ENCODE results near the gene RBM20. TPM values are rescaled to one million over a fixed set of nuclear protein-coding genes. Genes with fewer than 3 reads are reported as not detected.
"Not testable (repeated sequence)": the region's sequence is repeated elsewhere in the genome, so short reads cannot be mapped to it uniquely, and the experiment has no call there.

RBM20 gene
- total RNA-seq, 1 experiment from 2014 or later, result 4.2 TPM

- DNase-seq (ENCODE audit: low spot score), result no peak
Measured at GRCh38 chr10:110853921-110854605, 209.9 kb downstream of the RBM20 start.

DNA sequence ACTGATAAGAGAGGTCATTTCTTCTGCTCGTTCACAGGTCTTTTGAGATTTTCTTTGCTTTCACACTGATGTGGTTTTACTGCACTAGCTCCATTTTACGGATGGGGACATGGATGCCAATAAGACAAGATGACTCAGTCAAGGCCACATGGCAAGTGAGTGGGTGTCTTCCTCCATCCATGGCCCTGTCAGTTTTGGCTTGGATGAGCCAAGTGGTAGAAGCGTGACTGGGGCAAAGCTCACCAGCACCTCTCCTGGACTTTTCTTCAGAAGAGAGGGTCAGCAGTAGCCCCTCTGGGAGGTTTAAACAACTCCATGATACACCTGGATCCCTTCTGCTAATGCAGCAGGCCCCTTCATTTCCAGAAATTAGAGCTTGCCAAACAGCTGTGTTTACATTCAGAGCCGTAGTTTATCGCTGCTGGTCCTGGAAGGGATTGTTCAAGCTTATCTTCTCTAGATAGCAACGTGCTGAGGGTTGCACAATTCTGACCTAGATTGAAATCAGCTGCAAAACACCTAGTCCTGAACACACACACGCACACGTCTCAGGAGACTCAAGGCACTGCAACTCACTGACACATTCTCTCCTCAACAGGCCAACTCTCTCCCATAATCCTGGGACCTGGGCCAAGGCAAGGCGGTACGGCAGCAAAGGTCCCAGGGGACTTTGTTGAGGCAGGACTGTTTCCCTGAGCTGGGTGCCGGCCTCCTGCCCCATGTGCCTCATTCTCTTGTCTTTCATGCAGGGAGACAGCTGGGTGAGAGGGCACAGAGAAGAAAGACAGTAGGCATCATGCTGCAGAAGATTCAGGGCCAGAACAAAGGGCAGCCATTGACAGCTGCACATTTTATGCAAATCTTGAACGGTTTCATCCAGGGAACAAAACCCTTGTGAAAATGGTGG lies 213.4 kb downstream of the RBM20 start:
- no peak for DNase-seq (ENCODE audit: low spot score)

- DNase-seq (ENCODE audit: low spot score), result no peak
Measured at GRCh38 chr10:110858297-110858934, 214.3 kb downstream of the RBM20 start.

- DNase-seq (ENCODE audit: low spot score), result no peak
Measured at GRCh38 chr10:110859206-110859972, 215.3 kb downstream of the RBM20 start.

DNA sequence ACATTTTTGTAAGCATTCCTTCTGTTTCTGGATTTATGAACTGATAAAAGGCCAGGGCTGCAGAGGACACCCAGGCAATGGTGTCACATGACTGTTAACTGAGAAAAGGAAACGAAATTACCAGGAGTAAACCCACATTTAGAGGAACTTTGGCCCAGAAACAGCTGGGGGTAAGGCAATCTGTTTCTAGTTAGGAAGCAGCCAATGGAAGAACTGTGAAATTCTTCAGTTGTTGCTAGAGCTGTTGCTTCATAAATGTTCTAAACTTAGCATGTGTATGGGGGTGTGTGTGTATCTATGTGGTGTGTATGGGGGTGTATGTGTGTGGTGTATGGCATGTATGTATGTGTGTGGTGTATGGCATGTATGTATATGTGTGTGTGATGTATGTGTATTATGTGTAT lies 215.8 kb downstream of the RBM20 start:
- DNase-seq (ENCODE audit: low spot score), result peak; percentile 46

DNA sequence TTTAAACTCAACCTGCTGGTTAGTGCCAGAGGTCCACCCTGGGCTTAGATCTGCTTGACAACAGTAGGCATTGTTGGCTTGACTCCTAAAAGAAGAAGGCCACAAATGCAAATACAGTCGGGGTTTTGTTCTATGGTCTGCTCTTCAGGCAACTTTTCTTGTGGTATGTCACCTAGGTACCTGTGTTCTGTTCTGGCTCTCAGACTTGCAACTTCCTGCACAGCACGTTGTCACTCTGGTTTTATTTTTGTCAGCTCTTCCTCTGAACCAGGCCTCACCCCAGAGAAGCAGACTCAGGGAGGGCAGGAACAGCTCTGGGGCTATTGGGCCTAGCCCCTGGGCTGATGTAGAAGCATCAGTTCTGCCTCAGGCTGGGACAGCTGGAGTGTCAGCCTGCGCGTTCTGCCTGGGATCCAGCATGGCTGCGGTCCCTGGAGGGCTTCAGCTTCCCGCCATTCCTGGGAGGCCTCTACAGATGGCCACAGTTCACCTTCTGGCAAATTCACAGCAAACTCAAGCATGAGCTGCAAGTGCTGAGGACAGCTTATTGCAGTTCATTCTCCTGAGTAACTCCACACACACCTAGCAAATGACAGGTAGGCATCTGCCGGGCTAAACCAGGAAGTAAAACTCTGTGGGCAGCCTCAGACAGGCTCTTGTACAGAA lies 216.6 kb downstream of the RBM20 start:
- no peak for DNase-seq (ENCODE audit: low spot score)

- DNase-seq (ENCODE audit: low spot score), result no peak
Measured at GRCh38 chr10:110861476-110861875, 217.3 kb downstream of the RBM20 start.

GRCh38 chr10:110861930-110862649 lies 218.0 kb downstream of the RBM20 start:
- DNase-seq (ENCODE audit: low spot score), result no peak

GRCh38 chr10:110862961-110863360 lies 218.8 kb downstream of the RBM20 start:
- DNase-seq (ENCODE audit: low spot score), result no peak

GRCh38 chr10:110863361-110863760 lies 219.2 kb downstream of the RBM20 start:
- no peak for DNase-seq (ENCODE audit: low spot score)

DNA sequence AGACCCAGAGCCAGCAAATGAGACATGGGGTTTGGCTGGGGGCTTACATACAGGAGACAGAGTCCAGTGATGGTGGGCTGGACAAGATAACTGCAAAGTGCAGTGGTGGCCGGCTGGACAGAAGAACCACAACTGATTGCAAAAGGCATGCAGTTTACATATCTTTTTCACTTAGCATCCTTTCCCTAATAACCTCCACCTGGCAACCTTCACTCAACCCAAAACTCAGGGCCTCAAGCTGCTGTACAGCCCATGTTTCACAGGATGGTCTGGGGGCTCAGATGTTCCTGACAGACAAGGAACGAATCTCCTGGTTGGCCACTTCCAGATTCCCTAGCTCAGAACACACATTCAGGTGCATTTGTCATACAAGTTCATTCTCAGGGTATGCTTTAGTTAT lies 219.8 kb downstream of the RBM20 start:
- DNase-seq (ENCODE audit: low spot score), result no peak

DNA sequence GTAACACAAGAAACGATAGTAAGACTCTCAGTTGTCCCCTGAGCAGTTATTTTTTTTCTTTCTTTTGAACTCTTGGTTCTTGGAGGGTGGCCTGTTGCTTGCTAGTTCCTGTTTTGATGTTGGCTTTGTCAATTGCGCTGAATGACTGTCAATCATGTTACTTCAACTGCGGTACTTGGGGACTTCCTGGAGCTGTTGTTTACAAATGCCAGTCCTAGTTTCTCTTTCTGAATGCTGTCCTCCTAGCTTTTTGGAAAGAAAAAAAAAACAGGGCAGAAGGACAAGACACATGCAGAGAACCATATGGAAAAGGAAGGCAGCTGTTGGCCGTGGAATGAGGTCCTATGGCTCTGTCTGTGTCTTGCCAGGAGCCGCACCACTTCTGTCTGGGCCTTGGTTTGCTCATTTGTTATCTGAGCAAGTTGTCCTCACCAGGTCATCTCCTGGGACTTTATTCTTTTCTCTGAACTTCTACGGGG lies 220.6 kb downstream of the RBM20 start:
- DNase-seq (ENCODE audit: low spot score), result no peak

- no peak for DNase-seq (ENCODE audit: low spot score)
Measured at GRCh38 chr10:110865186-110865808, 221.2 kb downstream of the RBM20 start.

DNA sequence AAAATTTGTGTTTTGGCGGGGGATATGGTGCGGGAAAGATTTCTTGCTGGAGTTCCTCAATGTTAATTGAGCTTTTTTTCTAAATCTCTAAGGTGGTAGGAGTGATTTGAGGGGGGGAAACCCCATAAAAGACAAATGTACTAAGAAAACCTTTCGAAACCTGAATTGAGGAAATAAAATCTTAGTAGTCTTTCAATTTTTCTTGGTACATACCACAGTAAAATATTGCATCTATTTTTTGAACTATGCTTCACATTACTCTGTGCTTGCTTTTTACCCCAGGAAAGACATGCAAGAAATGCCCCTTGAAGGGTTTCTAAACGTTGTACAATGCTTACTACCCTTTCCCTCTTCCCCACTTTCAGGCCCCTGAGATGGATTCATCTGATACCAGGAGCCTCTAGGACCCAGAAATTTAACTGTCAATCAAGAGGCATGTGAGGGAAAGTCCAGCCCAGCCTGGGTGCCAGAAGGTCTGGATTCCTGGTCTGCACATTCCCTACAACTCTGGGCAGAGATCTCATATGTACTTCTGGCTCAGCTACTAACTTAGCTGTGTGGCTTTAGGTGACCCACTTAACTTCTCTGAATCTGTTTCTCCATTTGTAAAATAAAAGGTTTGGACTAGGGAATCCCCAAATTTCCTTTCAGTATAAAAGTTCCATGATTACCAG lies 221.8 kb downstream of the RBM20 start:
- no peak for DNase-seq (ENCODE audit: low spot score)

- not testable (repeated sequence) for DNase-seq (ENCODE audit: low spot score)
Measured at GRCh38 chr10:110867011-110867806, 223.1 kb downstream of the RBM20 start.

DNA sequence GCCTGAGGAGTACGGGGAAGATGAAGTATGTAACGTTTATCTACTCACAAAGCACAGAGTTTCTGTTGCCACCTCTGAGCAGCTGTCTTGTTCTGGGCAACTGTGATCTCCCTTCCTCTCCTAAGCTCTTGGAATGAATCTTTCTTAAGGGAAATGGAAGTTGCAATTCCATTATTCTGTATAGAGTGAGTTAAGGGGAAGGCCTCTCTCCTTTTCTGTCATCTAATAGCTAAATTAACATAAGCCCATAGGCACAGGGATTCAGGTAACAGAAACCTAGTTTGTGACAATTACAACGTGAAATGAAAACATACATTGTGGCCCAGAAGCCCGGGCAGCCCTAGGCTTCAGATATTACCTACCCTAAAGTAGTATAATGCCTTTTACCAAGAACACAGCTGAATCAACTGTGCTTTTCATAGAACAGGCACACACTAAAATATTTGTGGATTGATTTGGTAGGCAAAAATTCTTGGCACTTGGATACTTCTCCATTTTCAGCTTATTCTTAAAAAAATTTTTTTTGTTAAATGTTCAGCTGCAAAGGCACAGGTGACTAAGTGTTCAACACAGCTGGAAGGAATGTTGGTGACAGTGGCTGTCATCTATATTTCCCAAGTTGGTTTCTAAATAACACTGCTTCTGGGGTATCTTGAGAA lies 223.8 kb downstream of the RBM20 start:
- no peak for DNase-seq (ENCODE audit: low spot score)

GRCh38 chr10:110868981-110869380 lies 224.8 kb downstream of the RBM20 start:
- no peak for DNase-seq (ENCODE audit: low spot score)

DNA sequence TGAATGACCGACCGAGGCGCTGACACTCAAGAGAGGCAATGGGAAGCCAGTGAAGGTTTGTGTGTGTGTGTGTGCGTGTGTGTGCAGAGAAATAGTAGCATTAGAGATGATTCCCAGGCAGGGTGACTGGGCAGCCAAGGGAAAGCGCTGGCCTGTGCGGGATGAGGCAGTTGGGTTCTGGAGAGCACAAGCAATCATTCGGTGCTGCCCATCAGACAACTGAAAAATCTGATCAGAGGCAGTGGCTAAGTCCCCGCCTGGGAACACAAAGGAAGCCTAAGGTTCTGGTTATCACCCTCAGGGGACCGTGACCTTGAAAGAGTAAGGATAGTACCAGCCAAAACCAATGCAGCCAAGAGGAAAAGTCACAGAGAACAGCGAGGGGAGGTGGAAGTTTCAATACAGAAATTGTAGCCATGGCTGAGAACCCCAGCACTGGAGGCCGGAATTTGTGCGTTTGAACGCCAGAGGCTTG lies 226.7 kb downstream of the RBM20 start:
- DNase-seq (ENCODE audit: low spot score), result no peak
